Upper lobe of left lung (tissue), 4 donors: ENCODE data around the gene WNT3.

Experiments
- POLR2A ChIP-seq, 4 donors: fragments of 450-650 bp; IDR thresholded peaks; one replicate each; pipeline ENCODE4 v1.5.1; 2016 to 2017; ENCODE audit warnings: antibody characterized with exemption in 4 of 4, mild to moderate bottlenecking in 2 of 4
- POLR2AphosphoS5 ChIP-seq, 2 donors: sonication (generic); formaldehyde crosslinking; IDR thresholded peaks; one replicate each; pipeline ENCODE4 v1.5.1; 2017; ENCODE audit warnings: antibody characterized with exemption in 2 of 2
- TF ChIP-seq, protein P1 (sequence below), 6 experiments: fragments of 450-650 bp in 4 of 6; fragments of 200-600 bp in 2 of 6; sonication (generic) in 2 of 6; IDR thresholded peaks; one replicate each; pipeline ENCODE4 v1.5.1; 2016 to 2019; ENCODE audit warnings: antibody characterized with exemption in 6 of 6

DNA sequence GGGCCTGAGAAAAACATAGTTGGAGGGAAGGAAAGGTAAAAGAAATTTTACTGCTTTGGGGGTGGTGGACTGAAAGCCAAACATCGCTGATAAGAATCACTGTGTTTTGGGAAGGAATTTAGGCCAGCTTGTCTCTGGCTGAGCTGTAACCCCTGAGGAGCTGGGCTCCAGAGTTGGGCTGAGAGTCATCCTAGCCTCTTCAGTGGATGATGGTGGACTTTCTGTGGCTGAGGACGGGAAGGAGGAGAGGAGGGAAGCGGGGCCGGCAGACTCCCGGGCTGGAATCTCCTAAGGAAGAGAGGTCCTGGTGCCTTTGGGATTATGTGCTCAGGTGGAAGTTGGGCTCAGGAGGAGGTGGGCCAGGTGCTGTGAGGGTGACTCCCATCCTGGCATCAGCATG lies 41.5 kb upstream of the WNT3 start:
- TF ChIP-seq, protein P1, sequence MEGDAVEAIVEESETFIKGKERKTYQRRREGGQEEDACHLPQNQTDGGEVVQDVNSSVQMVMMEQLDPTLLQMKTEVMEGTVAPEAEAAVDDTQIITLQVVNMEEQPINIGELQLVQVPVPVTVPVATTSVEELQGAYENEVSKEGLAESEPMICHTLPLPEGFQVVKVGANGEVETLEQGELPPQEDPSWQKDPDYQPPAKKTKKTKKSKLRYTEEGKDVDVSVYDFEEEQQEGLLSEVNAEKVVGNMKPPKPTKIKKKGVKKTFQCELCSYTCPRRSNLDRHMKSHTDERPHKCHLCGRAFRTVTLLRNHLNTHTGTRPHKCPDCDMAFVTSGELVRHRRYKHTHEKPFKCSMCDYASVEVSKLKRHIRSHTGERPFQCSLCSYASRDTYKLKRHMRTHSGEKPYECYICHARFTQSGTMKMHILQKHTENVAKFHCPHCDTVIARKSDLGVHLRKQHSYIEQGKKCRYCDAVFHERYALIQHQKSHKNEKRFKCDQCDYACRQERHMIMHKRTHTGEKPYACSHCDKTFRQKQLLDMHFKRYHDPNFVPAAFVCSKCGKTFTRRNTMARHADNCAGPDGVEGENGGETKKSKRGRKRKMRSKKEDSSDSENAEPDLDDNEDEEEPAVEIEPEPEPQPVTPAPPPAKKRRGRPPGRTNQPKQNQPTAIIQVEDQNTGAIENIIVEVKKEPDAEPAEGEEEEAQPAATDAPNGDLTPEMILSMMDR (IDR thresholded peaks at IDR 0.05), result no peak
- no peak for TF ChIP-seq POLR2A (IDR thresholded peaks at IDR 0.05)
- TF ChIP-seq POLR2AphosphoS5 (IDR thresholded peaks at IDR 0.05), result no peak
